Measurements from ENCODE around the gene ZNF821. TPM values are rescaled to one million over a fixed set of nuclear protein-coding genes. Genes with fewer than 3 reads are reported as not detected.
A peak's percentile ranks its signal among the peaks of the same experiment; 100 is the strongest.

ZNF821 gene
- total RNA-seq, 6 experiments from 2014 or later: 1.3 to 3.8 (median 1.7) TPM

DNA sequence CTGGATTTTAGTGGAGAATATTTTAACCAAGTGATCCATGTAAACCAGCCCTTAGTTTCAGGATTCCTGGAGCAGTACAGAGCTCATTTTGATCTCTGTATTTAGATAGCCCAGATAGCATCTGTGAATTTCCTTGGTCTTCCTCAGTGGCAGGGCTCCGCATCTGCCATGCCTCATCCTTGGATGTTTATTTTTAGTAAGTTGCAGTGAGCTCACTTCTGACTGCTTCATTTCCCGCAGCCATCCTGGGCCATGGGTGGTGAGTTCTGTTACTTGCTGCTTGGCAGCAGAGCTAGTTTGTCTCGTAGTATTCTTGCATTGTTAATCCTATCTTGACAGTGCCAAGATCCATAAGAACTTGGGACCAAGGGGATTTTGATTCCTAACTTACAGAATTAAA lies 45.1 kb upstream of the ZNF821 start:
- TF ChIP-seq POLR2A (IDR thresholded peaks at IDR 0.05): no peak
- Histone ChIP-seq H3K9me3 (no peaks in the 10 kb centered on the region), H3K4me3 (no peak overlapping the region), H3K27me3 (no peaks in the 10 kb centered on the region), H3K27ac (no peak overlapping the region), H3K36me3 (peaks cover 6 to 72% (median 22%) of the 10 kb centered on the region in 4 donors), H3K4me1 (peaks cover 0 to 7% (median 2%) of the 10 kb centered on the region in 4 donors)
- ATAC-seq (no peak), DNase-seq (no peak)
- WGBS (ENCODE audit: insufficient coverage, low coverage, low lambda C conversion rate, missing lambda C conversion rate): 77% methylated on average over 3 of the region's 3 CpGs
- intact Hi-C loops (cut with DNase I): no loop called here

DNA sequence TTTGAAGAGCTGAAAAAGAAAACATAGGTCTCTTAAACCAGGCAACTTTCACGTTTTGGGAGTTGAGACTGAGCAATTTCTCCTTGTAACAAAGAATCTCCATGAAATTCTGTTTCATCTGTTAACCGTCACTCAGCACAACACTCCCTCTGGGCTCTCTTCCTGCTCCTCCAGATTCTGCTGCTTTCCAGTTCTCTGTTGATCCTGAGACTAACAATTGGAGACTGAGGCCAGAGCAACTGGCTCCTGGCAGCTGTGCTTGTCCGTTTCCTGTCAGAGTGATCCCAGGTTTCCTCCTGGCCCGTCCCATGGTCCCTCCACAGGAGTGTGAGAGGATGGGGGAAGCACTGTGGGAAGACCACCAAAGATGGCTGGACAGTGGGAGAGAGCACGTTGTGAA lies 43.8 kb upstream of the ZNF821 start:
- intact Hi-C loops (cut with DNase I): no loop called here
- WGBS (ENCODE audit: insufficient coverage, low coverage, low lambda C conversion rate, missing lambda C conversion rate): 59% methylated on average over 3 of the region's 5 CpGs
- H3K9me3 ChIP-seq: no peaks in the 10 kb centered on the region
- H3K27me3 ChIP-seq: no peaks in the 10 kb centered on the region
- DNase-seq (no peak), ATAC-seq (peak; percentile 28 to 48 (median 33))
- no peak for TF ChIP-seq POLR2A (IDR thresholded peaks at IDR 0.05)
- TF ChIP-seq, protein P1, sequence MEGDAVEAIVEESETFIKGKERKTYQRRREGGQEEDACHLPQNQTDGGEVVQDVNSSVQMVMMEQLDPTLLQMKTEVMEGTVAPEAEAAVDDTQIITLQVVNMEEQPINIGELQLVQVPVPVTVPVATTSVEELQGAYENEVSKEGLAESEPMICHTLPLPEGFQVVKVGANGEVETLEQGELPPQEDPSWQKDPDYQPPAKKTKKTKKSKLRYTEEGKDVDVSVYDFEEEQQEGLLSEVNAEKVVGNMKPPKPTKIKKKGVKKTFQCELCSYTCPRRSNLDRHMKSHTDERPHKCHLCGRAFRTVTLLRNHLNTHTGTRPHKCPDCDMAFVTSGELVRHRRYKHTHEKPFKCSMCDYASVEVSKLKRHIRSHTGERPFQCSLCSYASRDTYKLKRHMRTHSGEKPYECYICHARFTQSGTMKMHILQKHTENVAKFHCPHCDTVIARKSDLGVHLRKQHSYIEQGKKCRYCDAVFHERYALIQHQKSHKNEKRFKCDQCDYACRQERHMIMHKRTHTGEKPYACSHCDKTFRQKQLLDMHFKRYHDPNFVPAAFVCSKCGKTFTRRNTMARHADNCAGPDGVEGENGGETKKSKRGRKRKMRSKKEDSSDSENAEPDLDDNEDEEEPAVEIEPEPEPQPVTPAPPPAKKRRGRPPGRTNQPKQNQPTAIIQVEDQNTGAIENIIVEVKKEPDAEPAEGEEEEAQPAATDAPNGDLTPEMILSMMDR (IDR thresholded peaks at IDR 0.05): no peak
- H3K4me3 ChIP-seq: no peak overlapping the region
- H3K4me1 ChIP-seq: peaks cover 0 to 7% (median 2%) of the 10 kb centered on the region in 4 donors
- H3K27ac ChIP-seq: peak overlapping the region in 1 of 3 donors; percentile 42
- peaks cover 11 to 80% (median 33%) of the 10 kb centered on the region in 4 donors for H3K36me3 ChIP-seq

DNA sequence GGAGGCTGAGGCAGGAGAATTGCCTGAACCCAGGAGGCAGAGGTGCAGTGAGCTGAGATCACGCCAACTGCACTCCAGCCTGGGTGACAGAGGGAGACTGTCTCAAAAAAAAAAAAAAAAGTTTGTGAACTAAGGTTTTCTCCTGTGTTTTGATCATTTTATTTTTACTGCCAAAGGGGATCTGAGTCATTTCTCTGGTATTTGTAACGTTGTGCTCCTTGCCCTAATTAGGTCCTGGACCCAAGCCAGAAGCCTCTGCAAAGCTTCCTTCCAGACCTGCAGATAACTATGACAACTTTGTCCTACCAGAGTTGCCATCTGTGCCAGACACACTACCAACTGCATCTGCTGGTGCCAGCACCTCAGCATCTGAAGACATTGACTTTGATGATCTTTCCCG lies 43.4 kb upstream of the ZNF821 start:
- Histone ChIP-seq H3K4me1 (peaks cover 0 to 7% (median 2%) of the 10 kb centered on the region in 4 donors), H3K27ac (peak overlapping the region in 2 of 3 donors; percentile 37 to 42), H3K36me3 (peaks cover 13 to 84% (median 37%) of the 10 kb centered on the region in 4 donors), H3K27me3 (no peaks in the 10 kb centered on the region), H3K4me3 (no peak overlapping the region), H3K9me3 (no peaks in the 10 kb centered on the region)
- intact Hi-C loops (cut with DNase I): no loop called here
- ATAC-seq: peak; percentile 51 to 57 (median 54)
- 44% methylated on average over 3 of the region's 3 CpGs for WGBS (ENCODE audit: insufficient coverage, low coverage, low lambda C conversion rate, missing lambda C conversion rate)
- TF ChIP-seq POLR2A (IDR thresholded peaks at IDR 0.05): no peak
- TF ChIP-seq, protein P1 (IDR thresholded peaks at IDR 0.05): no peak
- DNase-seq: no peak

DNA sequence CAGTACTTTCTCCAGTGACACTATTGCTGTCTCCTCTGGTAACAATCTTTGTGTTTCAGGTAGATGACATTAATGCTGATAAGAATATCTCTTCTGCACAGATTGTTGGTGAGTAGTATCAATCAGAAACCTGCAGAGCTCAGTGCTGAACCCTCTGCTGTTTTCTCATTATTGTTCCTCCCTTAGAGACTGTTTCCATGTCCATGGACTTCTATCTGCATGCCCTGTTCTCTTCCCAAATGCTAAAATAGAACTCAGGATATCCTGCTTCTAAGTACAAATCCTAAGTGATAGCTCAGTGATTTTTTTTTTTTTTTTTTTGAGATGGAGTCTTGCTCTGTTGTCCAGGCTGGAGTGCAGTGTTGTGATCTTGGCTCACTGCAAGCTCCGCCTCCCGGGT lies 40.7 kb upstream of the ZNF821 start:
- H3K4me1 ChIP-seq: peaks cover 0 to 6% (median 2%) of the 10 kb centered on the region in 4 donors
- peaks cover 25 to 96% (median 59%) of the 10 kb centered on the region in 4 donors for H3K36me3 ChIP-seq
- no peaks in the 10 kb centered on the region for H3K9me3 ChIP-seq
- intact Hi-C loops (cut with DNase I): no loop called here
- TF ChIP-seq, protein P1 (IDR thresholded peaks at IDR 0.05): no peak
- no peak for TF ChIP-seq POLR2A (IDR thresholded peaks at IDR 0.05)
- DNase-seq: no peak
- no peak overlapping the region for H3K27ac ChIP-seq
- WGBS (ENCODE audit: insufficient coverage, low coverage, low lambda C conversion rate, missing lambda C conversion rate): 95% methylated on average over 2 of the region's 2 CpGs
- peak in 3 of 4 donors; percentile 40 to 60 (median 59) for ATAC-seq
- no peak overlapping the region for H3K4me3 ChIP-seq
- H3K27me3 ChIP-seq: no peaks in the 10 kb centered on the region

DNA sequence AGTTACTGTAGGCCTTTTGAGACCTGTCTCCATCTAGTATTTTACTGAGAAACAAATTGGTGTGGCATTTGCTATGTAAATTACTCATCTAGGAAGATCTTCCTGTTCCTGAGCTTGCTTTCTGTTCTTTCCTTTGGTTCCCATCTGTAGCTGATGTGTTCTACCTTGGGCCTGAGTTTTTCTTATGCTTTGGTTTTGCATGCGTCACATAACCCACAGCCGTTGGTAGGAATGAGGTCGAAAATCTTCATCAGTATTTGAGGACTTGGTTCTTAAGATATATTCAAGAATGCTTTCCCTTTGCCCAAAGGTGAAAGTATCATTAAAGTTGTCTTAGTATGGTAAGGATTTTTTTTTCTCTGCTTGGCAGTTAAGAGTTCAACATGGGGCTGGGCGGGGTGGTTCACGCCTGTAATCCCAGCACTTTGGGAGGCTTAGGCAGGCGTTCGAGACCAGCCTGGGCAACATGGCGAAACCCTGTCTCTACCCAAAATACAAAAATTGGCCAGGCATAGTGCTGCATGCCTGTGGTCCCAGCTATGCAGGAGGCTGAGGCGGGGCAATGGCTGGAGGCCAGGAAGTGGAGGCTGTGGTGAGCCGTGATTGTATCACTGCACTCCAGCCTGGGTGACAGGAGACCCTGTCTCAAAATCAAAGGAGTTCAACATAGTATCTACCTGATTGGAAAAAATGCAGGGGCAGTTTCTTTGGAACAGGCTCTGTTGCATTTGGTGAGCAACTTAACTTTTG lies 40.1 kb upstream of the ZNF821 start:
- ATAC-seq (no peak), DNase-seq (no peak)
- H3K27ac ChIP-seq: no peak overlapping the region
- TF ChIP-seq, protein P1 (IDR thresholded peaks at IDR 0.05): no peak
- no peak overlapping the region for H3K4me3 ChIP-seq
- peaks cover 0 to 4% (median 2%) of the 10 kb centered on the region in 4 donors for H3K4me1 ChIP-seq
- no peaks in the 10 kb centered on the region for H3K9me3 ChIP-seq
- H3K27me3 ChIP-seq: no peaks in the 10 kb centered on the region
- intact Hi-C loops (cut with DNase I): no loop called here
- 88% methylated on average over 5 of the region's 10 CpGs for WGBS (ENCODE audit: insufficient coverage, low coverage, low lambda C conversion rate, missing lambda C conversion rate)
- H3K36me3 ChIP-seq: peaks cover 25 to 96% (median 62%) of the 10 kb centered on the region in 4 donors

Measured in right lobe of liver (tissue), 6 donors.